Prostate gland (tissue), 2 donors: ENCODE results near the gene AFDN. TPM values are rescaled to one million over a fixed set of nuclear protein-coding genes. Genes with fewer than 3 reads are reported as not detected.

Experiments
- DNase-seq: peaks from one replicate; pipeline ENCODE4 v3.0.0-alpha.2; 2019; ENCODE audit warnings: low spot score
- H3K27ac ChIP-seq, 2 donors: fragments of 200-600 bp; sonication (generic); 2 replicates each; pipeline ENCODE4 v1.5.1; 2017 to 2019
- H3K27me3 ChIP-seq: fragments of 200-600 bp; sonication (generic); replicated peaks from 2 replicates; pipeline ENCODE4 v1.5.1; 2019; ENCODE audit not compliant: insufficient read depth
- H3K36me3 ChIP-seq, 2 donors: fragments of 200-600 bp; sonication (generic); 1 replicate in 1 of 2; 2 replicates in 1 of 2; pipeline versions ENCODE4 v1.5.1 to v1.8.1; 2017 to 2019
- H3K4me1 ChIP-seq: fragments of 200-600 bp; sonication (generic); replicated peaks from 2 replicates; pipeline ENCODE4 v1.5.1; 2019
- H3K4me3 ChIP-seq, 2 donors: fragments of 200-600 bp; sonication (generic); 2 replicates each; pipeline ENCODE4 v1.5.1; 2017 to 2019
- H3K9me3 ChIP-seq: fragments of 200-600 bp; sonication (generic); 2 replicates; pipeline ENCODE4 v1.5.1; 2017
- CTCF ChIP-seq, 4 experiments: fragments of 200-600 bp in 2 of 4; fragments of 450-650 bp in 2 of 4; sonication (generic) in 2 of 4; IDR thresholded peaks; 1 replicate in 3 of 4; 2 replicates in 1 of 4; pipeline ENCODE4 v1.5.1; 2016 to 2019; ENCODE audit warnings: antibody characterized with exemption in 4 of 4, mild to moderate bottlenecking in 2 of 4, moderate library complexity in 2 of 4
- POLR2A ChIP-seq: fragments of 450-650 bp; IDR thresholded peaks from one replicate; pipeline ENCODE4 v1.6.1; 2016; ENCODE audit warnings: antibody characterized with exemption, mild to moderate bottlenecking
- POLR2AphosphoS5 ChIP-seq: sonication (generic); formaldehyde crosslinking; IDR thresholded peaks from one replicate; pipeline ENCODE4 v1.6.1; 2017; ENCODE audit warnings: antibody characterized with exemption
- WGBS: methylation state at CpG from one replicate; pipeline ENCODE4 v1.1.5; 2018; 5-methylcytosine and 5-hydroxymethylcytosine counted together
- intact Hi-C: fragments of 100-400 bp; cut with DNase I; formaldehyde crosslinking; loops from one replicate; pipeline ENCODE4 v1.14.2; 2022
- total RNA-seq, 2 donors: library from RNA; depleted of rRNA; stranded (reverse); fragments of >200 nt; gene quantifications; one replicate each; pipeline ENCODE4 v1.1.0, GENCODE V29; 2016

AFDN gene, protein sequence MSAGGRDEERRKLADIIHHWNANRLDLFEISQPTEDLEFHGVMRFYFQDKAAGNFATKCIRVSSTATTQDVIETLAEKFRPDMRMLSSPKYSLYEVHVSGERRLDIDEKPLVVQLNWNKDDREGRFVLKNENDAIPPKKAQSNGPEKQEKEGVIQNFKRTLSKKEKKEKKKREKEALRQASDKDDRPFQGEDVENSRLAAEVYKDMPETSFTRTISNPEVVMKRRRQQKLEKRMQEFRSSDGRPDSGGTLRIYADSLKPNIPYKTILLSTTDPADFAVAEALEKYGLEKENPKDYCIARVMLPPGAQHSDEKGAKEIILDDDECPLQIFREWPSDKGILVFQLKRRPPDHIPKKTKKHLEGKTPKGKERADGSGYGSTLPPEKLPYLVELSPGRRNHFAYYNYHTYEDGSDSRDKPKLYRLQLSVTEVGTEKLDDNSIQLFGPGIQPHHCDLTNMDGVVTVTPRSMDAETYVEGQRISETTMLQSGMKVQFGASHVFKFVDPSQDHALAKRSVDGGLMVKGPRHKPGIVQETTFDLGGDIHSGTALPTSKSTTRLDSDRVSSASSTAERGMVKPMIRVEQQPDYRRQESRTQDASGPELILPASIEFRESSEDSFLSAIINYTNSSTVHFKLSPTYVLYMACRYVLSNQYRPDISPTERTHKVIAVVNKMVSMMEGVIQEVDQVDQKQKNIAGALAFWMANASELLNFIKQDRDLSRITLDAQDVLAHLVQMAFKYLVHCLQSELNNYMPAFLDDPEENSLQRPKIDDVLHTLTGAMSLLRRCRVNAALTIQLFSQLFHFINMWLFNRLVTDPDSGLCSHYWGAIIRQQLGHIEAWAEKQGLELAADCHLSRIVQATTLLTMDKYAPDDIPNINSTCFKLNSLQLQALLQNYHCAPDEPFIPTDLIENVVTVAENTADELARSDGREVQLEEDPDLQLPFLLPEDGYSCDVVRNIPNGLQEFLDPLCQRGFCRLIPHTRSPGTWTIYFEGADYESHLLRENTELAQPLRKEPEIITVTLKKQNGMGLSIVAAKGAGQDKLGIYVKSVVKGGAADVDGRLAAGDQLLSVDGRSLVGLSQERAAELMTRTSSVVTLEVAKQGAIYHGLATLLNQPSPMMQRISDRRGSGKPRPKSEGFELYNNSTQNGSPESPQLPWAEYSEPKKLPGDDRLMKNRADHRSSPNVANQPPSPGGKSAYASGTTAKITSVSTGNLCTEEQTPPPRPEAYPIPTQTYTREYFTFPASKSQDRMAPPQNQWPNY (N-terminal part only)
- 100 to 1,000 TPM; 171 to 204 TPM for total RNA-seq

DNA sequence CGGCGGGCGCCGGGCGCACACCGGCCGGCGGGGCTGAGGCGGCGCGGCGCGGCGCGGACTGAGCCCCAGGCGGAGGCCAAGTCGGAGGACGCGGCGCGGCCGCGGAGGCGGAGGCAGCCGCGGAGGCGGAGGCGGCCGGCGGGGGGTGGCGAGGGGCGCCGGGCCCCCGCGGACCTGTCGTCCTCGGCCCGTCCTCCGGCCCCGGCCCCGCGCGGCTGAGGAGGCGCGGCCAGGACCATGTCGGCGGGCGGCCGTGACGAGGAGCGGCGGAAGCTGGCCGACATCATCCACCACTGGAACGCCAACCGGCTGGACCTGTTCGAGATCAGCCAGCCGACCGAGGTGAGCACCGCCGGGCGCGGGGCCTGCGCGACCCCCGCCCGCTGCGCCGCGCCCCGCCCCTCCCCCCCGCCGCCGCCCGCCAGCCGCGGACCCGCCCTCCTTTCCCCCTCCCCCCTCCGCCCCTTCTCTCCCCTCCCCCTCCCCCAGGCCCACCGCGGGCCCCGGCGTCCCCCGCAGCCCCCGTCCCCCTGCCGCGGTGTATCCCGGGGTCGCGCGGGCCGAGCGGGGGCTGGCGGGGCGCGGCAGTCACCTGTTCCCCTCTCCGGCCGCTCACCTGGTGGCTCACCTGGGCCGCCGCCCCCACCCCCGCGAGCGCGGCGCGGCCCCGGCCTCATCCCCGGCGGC lies at the start of gene AFDN:
AFDN (plus strand) TSS at position 16 of the 687 bp plus-strand sequence; CDS start at position 238, 222 bp downstream.
- intact Hi-C loops: no loop called here
- TF ChIP-seq POLR2AphosphoS5: no peak
- TF ChIP-seq POLR2A: no peak
- TF ChIP-seq CTCF (IDR thresholded peaks at IDR 0.05): no peak
- Histone ChIP-seq H3K4me1 (no peaks in the 10 kb centered on the region), H3K36me3 (no peaks in the 10 kb centered on the region), H3K9me3 (no peaks in the 10 kb centered on the region), H3K4me3 (peak within 1 kb of the TSS; percentile 61 to 73), H3K27me3 (no peaks in the 10 kb centered on the region), H3K27ac (peak within 1 kb of the TSS; percentile 87 to 89)
- no peak for DNase-seq
- WGBS: under 1% methylated on average over 18 of the region's 108 CpGs

GRCh38 chr6:167778497-167779128 lies 48.1 kb upstream of the AFDN start:
- H3K4me3 ChIP-seq: no peak overlapping the region
- H3K9me3 ChIP-seq: no peaks in the 10 kb centered on the region
- intact Hi-C loops: no loop called here
- TF ChIP-seq POLR2A (no peak), POLR2AphosphoS5 (peak; percentile 77)
- H3K36me3 ChIP-seq: no peaks in the 10 kb centered on the region
- 72% methylated on average over 21 of the region's 21 CpGs for WGBS
- H3K27me3 ChIP-seq: no peaks in the 10 kb centered on the region
- peaks cover 3% of the 10 kb centered on the region for H3K4me1 ChIP-seq
- H3K27ac ChIP-seq: peak overlapping the region; percentile 27 to 29
- DNase-seq: peak; percentile 68

DNA sequence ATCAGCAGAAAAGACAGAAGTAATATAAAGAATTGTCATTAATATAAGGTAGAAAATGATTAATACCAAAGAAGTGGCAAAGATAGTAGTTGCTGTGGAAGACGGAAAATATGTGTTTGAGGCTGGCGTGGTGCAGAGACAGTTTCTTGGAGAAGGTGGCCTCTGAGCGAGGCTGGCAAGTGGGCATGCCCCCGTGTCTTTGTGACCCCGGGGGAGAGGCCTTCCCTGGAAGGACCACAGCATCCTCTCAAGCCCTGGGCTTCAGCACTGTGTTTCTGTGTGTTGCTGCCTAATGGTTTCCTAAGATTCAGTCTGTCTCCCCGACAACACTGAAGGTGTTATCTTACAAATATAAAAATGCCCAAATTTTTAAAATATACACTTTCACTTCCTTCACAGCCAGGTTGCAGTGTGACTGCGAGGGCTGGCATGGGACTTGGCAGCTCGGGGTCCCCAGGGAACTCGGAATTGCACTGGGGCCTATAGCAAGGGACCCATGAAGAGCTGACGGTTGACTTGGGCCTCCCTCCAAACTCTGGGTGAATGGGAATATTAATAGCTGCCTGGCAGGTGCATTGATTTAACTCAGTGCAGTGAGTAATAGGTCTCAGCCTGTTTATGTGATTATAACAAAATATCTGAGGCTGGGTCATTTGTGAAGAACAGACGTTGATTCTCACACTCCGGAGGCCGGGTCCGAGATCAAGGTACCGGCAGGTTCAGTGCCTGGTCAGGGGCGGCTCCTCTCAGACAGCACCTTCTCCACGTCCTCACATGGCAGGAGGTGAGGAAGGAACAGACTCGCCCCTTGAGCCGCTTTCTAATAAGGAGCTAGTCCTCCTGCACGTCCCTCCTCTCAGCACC lies 47.4 kb upstream of the AFDN start:
- 92% methylated on average over 20 of the region's 20 CpGs for WGBS
- DNase-seq: no peak
- TF ChIP-seq POLR2AphosphoS5: no peak
- TF ChIP-seq CTCF (IDR thresholded peaks at IDR 0.05): no peak
- TF ChIP-seq POLR2A: no peak
- no peaks in the 10 kb centered on the region for H3K27me3 ChIP-seq
- peaks cover 3% of the 10 kb centered on the region for H3K4me1 ChIP-seq
- H3K9me3 ChIP-seq: no peaks in the 10 kb centered on the region
- H3K27ac ChIP-seq: no peak overlapping the region
- intact Hi-C loops: no loop called here
- H3K4me3 ChIP-seq: no peak overlapping the region
- H3K36me3 ChIP-seq: no peaks in the 10 kb centered on the region

GRCh38 chr6:167779993-167780655 lies 46.6 kb upstream of the AFDN start:
- Histone ChIP-seq H3K27me3 (no peaks in the 10 kb centered on the region), H3K36me3 (no peaks in the 10 kb centered on the region), H3K9me3 (no peaks in the 10 kb centered on the region), H3K4me1 (peaks cover 3% of the 10 kb centered on the region), H3K4me3 (no peak overlapping the region), H3K27ac (no peak overlapping the region)
- DNase-seq: no peak
- TF ChIP-seq CTCF (IDR thresholded peaks at IDR 0.05): no peak
- TF ChIP-seq POLR2AphosphoS5: no peak
- no peak for TF ChIP-seq POLR2A
- WGBS: 89% methylated on average over 15 of the region's 15 CpGs
- intact Hi-C loops: no loop called here
